PC-3 (cell line): ENCODE data around the gene SLC7A6OS. TPM values are rescaled to one million over a fixed set of nuclear protein-coding genes. Genes with fewer than 3 reads are reported as not detected.

Experiments
- ATAC-seq: fragments of 200-7000 bp; cut with Tn5 transposase; 2 replicates; pipeline ENCODE4 v1.9.1; 2020; ENCODE audit warnings: mild to moderate bottlenecking, moderate library complexity
- BruUV-seq: library from RNA; stranded (reverse); fragments of 400-500 nt; replicated peaks from 2 replicates; lab custom pipeline; 2021; lab: Mats Ljungman, UMichigan
- CTCF ChIA-PET: fragments of 300-600 bp; sonication (Branson Sonifier 250); formaldehyde crosslinking; loops from one replicate; lab custom pipeline; 2022; ENCODE audit warnings: antibody characterized with exemption; lab: Charles Lee
- POLR2A ChIA-PET: fragments of 300-600 bp; sonication (Branson Sonifier 250); formaldehyde crosslinking; loops from one replicate; lab custom pipeline; 2022; ENCODE audit warnings: antibody characterized with exemption; ENCODE audit not compliant: unreplicated experiment; lab: Charles Lee
- DNase-seq: peaks from one replicate; pipeline ENCODE4 v3.0.0-alpha.2; 2015
- H2AFZ ChIP-seq: fragments of 300-600 bp; sonication (generic); 2 replicates; pipeline ENCODE4 v1.6.0; 2016; ENCODE audit warnings: antibody characterized with exemption, low read length
- H3F3A ChIP-seq: fragments of 300-600 bp; sonication (generic); one replicate; pipeline ENCODE4 v1.6.0; 2017; ENCODE audit warnings: antibody characterized with exemption, low read length, control low read depth, mild to moderate bottlenecking; ENCODE audit not compliant: unreplicated experiment
- H3K27ac ChIP-seq: fragments of 300-600 bp; sonication (generic); 2 replicates; pipeline ENCODE4 v1.5.1; 2016; ENCODE audit warnings: mild to moderate bottlenecking, low read length
- H3K27me3 ChIP-seq: fragments of 300-600 bp; sonication (generic); 2 replicates; pipeline ENCODE4 v1.6.1; 2016; ENCODE audit warnings: low read length, mixed read lengths
- H3K36me3 ChIP-seq: fragments of 300-600 bp; sonication (generic); 2 replicates; pipeline ENCODE4 v1.6.1; 2016; ENCODE audit warnings: low read depth, mixed run types, low read length, mixed read lengths
- H3K4me1 ChIP-seq: fragments of 300-600 bp; sonication (generic); 2 replicates; pipeline ENCODE4 v1.5.1; 2016; ENCODE audit warnings: low read length; ENCODE audit not compliant: insufficient read depth
- H3K4me2 ChIP-seq: fragments of 300-600 bp; sonication (generic); 2 replicates; pipeline ENCODE4 v1.6.0; 2016; ENCODE audit warnings: low read length
- H3K4me3 ChIP-seq: fragments of 300-600 bp; sonication (generic); 2 replicates; pipeline ENCODE4 v1.5.1; 2016; ENCODE audit warnings: mild to moderate bottlenecking, low read length, mixed read lengths
- H3K79me2 ChIP-seq: fragments of 300-600 bp; sonication (generic); 2 replicates; pipeline ENCODE4 v1.6.1; 2017; ENCODE audit warnings: low read length, mixed read lengths
- H3K9ac ChIP-seq: fragments of 300-600 bp; sonication (generic); 2 replicates; pipeline ENCODE4 v1.6.0; 2016; ENCODE audit warnings: mild to moderate bottlenecking, low read length
- H3K9me2 ChIP-seq: fragments of 300-600 bp; sonication (generic); replicated peaks from 2 replicates; pipeline ENCODE4 v1.6.1; 2016; ENCODE audit warnings: mixed run types, low read length, mixed read lengths
- H3K9me3 ChIP-seq: fragments of 300-600 bp; sonication (generic); 2 replicates; pipeline ENCODE4 v1.6.1; 2016; ENCODE audit warnings: low read length, mixed read lengths
- H4K20me1 ChIP-seq: fragments of 300-600 bp; sonication (generic); 2 replicates; pipeline ENCODE4 v1.6.1; 2016; ENCODE audit warnings: low read length, mixed read lengths
- EZH2 ChIP-seq: fragments of 300-600 bp; sonication (generic); IDR thresholded peaks from one replicate; pipeline ENCODE4 v1.6.1; 2017; ENCODE audit warnings: antibody characterized with exemption, mild to moderate bottlenecking, low read length; ENCODE audit not compliant: unreplicated experiment
- EZH2phosphoT487 ChIP-seq: fragments of 300-600 bp; sonication (generic); IDR thresholded peaks from 2 replicates; pipeline ENCODE4 v1.6.1; 2018; ENCODE audit warnings: mild to moderate bottlenecking, antibody characterized with exemption, low read length, borderline replicate concordance
- intact Hi-C: fragments of 100-400 bp; cut with micrococcal nuclease; formaldehyde crosslinking; loops from 2 replicates; pipeline ENCODE4 v1.9.0; 2023
- total RNA-seq: library from RNA; depleted of rRNA; stranded (reverse); fragments of >200 nt; gene quantifications from 2 replicates; pipeline ENCODE4 v1.2.3, GENCODE V29; 2014
- TF ChIP-seq, protein P1 (sequence below): fragments of 300-600 bp; sonication (generic); conservative IDR thresholded peaks from 2 replicates; pipeline ENCODE4 v1.5.1; 2017; ENCODE audit warnings: antibody characterized with exemption, low read depth, mild to moderate bottlenecking, low read length

The SLC7A6OS gene
- total RNA-seq, 1 experiment from 2014 or later, result 12.6 TPM

DNA sequence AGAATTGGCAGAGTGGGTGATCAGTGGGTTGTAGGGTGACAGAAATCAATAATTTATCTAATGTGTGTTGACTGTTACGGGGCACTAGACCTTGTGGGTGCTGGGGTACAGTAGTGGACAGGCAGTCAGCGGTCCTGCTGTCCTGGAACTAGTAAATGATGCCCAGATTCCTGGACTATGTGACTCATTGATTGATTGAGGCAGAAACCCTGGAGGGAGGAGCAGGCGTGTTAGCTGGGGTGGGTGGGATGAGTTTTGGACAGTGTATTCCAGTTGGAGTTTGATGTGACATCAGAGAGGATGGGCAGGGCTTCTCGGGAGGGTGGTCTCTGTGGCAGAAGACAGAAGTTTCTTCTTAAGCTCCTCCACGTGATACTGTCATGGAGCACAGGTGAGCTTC lies 24.4 kb upstream of the SLC7A6OS start:
- Histone ChIP-seq H3K27ac (no peak overlapping the region), H4K20me1 (no peaks in the 10 kb centered on the region), H2AFZ (no peak overlapping the region), H3K4me1 (no peaks in the 10 kb centered on the region), H3K4me2 (no peak overlapping the region), H3K9ac (no peak overlapping the region), H3K9me3 (no peaks in the 10 kb centered on the region), H3F3A (no peaks in the 10 kb centered on the region), H3K4me3 (no peak overlapping the region), H3K9me2 (no peaks in the 10 kb centered on the region), H3K36me3 (peaks cover 6% of the 10 kb centered on the region; the same call in 1 of the 2 replicates), H3K27me3 (no peaks in the 10 kb centered on the region), H3K79me2 (no peaks in the 10 kb centered on the region)
- intact Hi-C loops, result no loop called here
- ATAC-seq (no peak; the same call in 1 of the 2 replicates), DNase-seq (no peak)
- BruUV-seq, result no TSS peak
- CTCF ChIA-PET, result no interaction called here
- POLR2A ChIA-PET, result no interaction called here
- TF ChIP-seq, protein P1, sequence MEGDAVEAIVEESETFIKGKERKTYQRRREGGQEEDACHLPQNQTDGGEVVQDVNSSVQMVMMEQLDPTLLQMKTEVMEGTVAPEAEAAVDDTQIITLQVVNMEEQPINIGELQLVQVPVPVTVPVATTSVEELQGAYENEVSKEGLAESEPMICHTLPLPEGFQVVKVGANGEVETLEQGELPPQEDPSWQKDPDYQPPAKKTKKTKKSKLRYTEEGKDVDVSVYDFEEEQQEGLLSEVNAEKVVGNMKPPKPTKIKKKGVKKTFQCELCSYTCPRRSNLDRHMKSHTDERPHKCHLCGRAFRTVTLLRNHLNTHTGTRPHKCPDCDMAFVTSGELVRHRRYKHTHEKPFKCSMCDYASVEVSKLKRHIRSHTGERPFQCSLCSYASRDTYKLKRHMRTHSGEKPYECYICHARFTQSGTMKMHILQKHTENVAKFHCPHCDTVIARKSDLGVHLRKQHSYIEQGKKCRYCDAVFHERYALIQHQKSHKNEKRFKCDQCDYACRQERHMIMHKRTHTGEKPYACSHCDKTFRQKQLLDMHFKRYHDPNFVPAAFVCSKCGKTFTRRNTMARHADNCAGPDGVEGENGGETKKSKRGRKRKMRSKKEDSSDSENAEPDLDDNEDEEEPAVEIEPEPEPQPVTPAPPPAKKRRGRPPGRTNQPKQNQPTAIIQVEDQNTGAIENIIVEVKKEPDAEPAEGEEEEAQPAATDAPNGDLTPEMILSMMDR, result no peak
- TF ChIP-seq EZH2 (no peak), EZH2phosphoT487 (no peak)

DNA sequence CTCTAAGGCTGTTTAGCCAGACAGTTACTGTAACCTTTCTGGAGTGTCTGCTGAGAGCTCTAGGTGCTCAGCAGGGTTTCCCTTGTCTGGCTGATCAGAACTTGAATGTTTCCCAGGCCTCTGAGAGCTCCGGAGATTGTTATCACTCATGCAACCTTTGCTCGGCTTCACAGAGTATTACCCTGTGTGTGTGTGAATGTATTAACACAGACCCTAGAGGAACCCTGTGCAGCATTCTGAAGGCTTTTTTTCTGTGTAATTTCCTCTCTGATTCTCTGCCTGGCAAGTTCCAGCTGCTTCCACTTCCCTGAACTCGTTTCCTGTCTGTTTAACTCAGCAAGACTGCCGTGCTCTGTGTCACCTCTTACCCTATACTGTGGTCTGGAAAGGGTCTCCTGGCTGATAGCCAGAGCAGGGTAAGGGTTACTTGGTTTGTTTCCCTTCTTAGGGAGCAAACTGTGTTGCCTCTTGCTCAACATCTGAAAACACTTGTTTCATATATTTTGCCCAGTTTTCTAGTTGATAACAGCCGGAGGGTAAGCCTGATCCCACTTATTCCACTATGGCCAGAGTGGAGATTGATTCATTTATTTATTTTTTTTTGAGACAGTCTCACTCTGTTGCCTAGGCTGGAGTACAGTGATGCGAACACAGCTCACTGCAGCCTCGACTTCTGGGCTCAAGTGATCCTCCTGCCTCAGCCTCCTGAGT lies 21.8 kb upstream of the SLC7A6OS start:
- Histone ChIP-seq H3K9me2 (no peaks in the 10 kb centered on the region), H3K4me1 (no peaks in the 10 kb centered on the region), H3K9me3 (no peaks in the 10 kb centered on the region), H4K20me1 (no peaks in the 10 kb centered on the region), H3K36me3 (peaks cover 9% of the 10 kb centered on the region; the same call in 1 of the 2 replicates), H3K4me2 (no peak overlapping the region), H2AFZ (no peak overlapping the region), H3K4me3 (no peak overlapping the region), H3K9ac (no peak overlapping the region), H3F3A (no peaks in the 10 kb centered on the region), H3K27me3 (no peaks in the 10 kb centered on the region), H3K27ac (no peak overlapping the region), H3K79me2 (no peaks in the 10 kb centered on the region)
- CTCF ChIA-PET, result no interaction called here
- ATAC-seq (no peak), DNase-seq (no peak)
- POLR2A ChIA-PET, result interaction anchor here (0.5 kb wide), 1 partner anchor 53 kb away, joined by 5 read pairs; no protein-coding TSS in a partner anchor
- TF ChIP-seq EZH2 (no peak), EZH2phosphoT487 (no peak)
- TF ChIP-seq, protein P1, result no peak
- no TSS peak for BruUV-seq
- intact Hi-C loops, result no loop called here

DNA sequence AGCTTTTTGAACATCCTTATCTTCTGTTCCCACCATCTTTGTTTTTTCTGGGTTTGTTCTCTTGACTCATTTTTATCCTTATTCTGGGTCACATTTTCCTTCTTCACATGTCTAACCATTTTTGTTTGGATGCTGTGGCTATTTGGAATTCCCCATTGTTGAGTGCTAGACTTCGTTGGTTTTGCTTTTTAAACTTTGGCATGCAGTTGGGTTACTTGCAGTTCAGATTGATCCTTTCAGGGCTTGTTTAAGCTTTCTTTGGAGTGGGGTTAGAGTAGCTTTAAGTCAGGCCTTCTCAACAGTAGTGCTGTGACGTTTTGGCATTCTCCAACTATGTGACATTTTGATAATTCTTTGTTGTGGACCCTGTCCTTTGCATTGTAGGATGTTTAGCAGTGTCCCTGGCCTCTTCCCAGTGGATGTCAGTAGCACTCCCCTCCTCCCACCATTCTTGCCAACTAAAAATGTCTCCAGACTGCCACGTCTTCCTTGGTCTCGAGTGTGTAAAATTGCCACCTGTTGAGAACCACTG lies 21.2 kb upstream of the SLC7A6OS start:
- DNase-seq (no peak), ATAC-seq (no peak)
- Histone ChIP-seq H3K36me3 (0 out of 2 replicates have a peak, but pooled peaks cover 5% of the 10 kb centered on the region), H3K79me2 (no peaks in the 10 kb centered on the region), H3K27ac (no peak overlapping the region), H3K4me2 (no peak overlapping the region), H3K9me3 (no peaks in the 10 kb centered on the region), H3F3A (no peaks in the 10 kb centered on the region), H3K9ac (no peak overlapping the region), H3K4me1 (no peaks in the 10 kb centered on the region), H3K27me3 (no peaks in the 10 kb centered on the region), H3K4me3 (no peak overlapping the region), H2AFZ (no peak overlapping the region), H3K9me2 (no peaks in the 10 kb centered on the region), H4K20me1 (no peaks in the 10 kb centered on the region)
- ChIA-PET CTCF (no interaction called here), POLR2A (no interaction called here)
- intact Hi-C loops, result no loop called here
- BruUV-seq, result no TSS peak
- TF ChIP-seq EZH2phosphoT487, result no peak
- TF ChIP-seq, protein P1, result no peak
- TF ChIP-seq EZH2, result no peak
